ENCODE results near the gene CEP97.

GRCh38 chr3:101809178-101810021 is 85.0 kb downstream of the CEP97 start:
- peak; percentile 20 to 50 (median 42) for TF ChIP-seq CTCF (IDR thresholded peaks at IDR 0.05)
- no peak for TF ChIP-seq POLR2A (IDR thresholded peaks at IDR 0.05)
